Left lung (tissue), 10 donors: Measurements from ENCODE around the gene ARMS2. TPM values are rescaled to one million over a fixed set of nuclear protein-coding genes. Genes with fewer than 3 reads are reported as not detected.

Experiments used
- ATAC-seq: fragments of 200-7000 bp; cut with Tn5 transposase; one replicate; pipeline ENCODE4 v1.9.1; 2020; ENCODE audit warnings: moderate library complexity
- DNase-seq, 4 donors: peaks; one replicate each; pipeline ENCODE4 v3.0.0-alpha.2; 2013 to 2020
- H3K27ac ChIP-seq, 2 donors: fragments of 200-600 bp; sonication (generic) in 1 of 2; one replicate each; pipeline versions ENCODE4 v1.5.0 to v1.8.0; 2020 to 2021
- H3K27me3 ChIP-seq, 2 donors: fragments of 200-600 bp; sonication (generic) in 1 of 2; one replicate each; pipeline versions ENCODE4 v1.5.0 to v1.8.0; 2020 to 2021
- H3K36me3 ChIP-seq, 2 donors: fragments of 200-600 bp; sonication (generic) in 1 of 2; one replicate each; pipeline versions ENCODE4 v1.5.0 to v1.8.0; 2020 to 2021
- H3K4me1 ChIP-seq, 2 donors: fragments of 200-600 bp; one replicate each; pipeline ENCODE4 v1.8.0; 2021
- H3K4me3 ChIP-seq, 2 donors: fragments of 200-600 bp; sonication (generic) in 1 of 2; one replicate each; pipeline versions ENCODE4 v1.5.0 to v1.8.0; 2020 to 2021; ENCODE audit warnings: mild to moderate bottlenecking in 1 of 2
- H3K9me3 ChIP-seq, 2 donors: fragments of 200-600 bp; sonication (generic) in 1 of 2; one replicate each; pipeline versions ENCODE4 v1.5.0 to v1.8.0; 2020 to 2021
- CTCF ChIP-seq, 2 donors: fragments of 200-600 bp; sonication (generic) in 1 of 2; IDR thresholded peaks; one replicate each; pipeline versions ENCODE4 v1.5.0 to v1.8.0; 2021; ENCODE audit warnings: antibody characterized with exemption in 2 of 2
- intact Hi-C, 2 donors: fragments of 100-400 bp; cut with DNase I; formaldehyde crosslinking; loops; one replicate each; pipeline versions ENCODE4 v1.11.2 to v1.14.2; 2022
- polyA plus RNA-seq, 6 donors: library from polyadenylated mRNA; unstranded; fragments of 120-200 nt; gene quantifications; one replicate each; pipeline ENCODE4 v1.2.1, GENCODE V29; 2013; ENCODE audit not compliant: insufficient read length in 6 of 6
- total RNA-seq, 2 donors: library from RNA; stranded (reverse); fragmentation: NEBNext Ultra II Directional; extraction: Animal tissue kit (Norgen Biotek cat#: 25700); gene quantifications; one replicate each; pipeline ENCODE4 v1.2.1, GENCODE V29; 2021
- donor health status: DM: no; HTN: yes; CAD: no.
- donor health status: DM: no; HTN: no; CAD: no.

ARMS2 gene
- total and polyA plus RNA-seq, 8 donors = 0.24 TPM; not detected in 7

GRCh38 chr10:122498521-122498920 lies 44.1 kb downstream of the ARMS2 start:
- no peak for DNase-seq
- peaks cover 9 to 15% of the 10 kb centered on the region in 2 donors for H3K4me1 ChIP-seq
- peak overlapping the region in 1 of 2 donors; percentile 54 for H3K27ac ChIP-seq
- intact Hi-C loops = no loop called here
- H3K27me3 ChIP-seq = no peaks in the 10 kb centered on the region
- H3K9me3 ChIP-seq = no peaks in the 10 kb centered on the region
- no peaks in the 10 kb centered on the region for H3K36me3 ChIP-seq
- ATAC-seq = no peak
- no peak for TF ChIP-seq CTCF (IDR thresholded peaks at IDR 0.05)
- H3K4me3 ChIP-seq = no peak overlapping the region

- peak overlapping the region in 1 of 2 donors; percentile 54 for H3K27ac ChIP-seq
- H3K9me3 ChIP-seq = no peaks in the 10 kb centered on the region
- ATAC-seq (no peak), DNase-seq (no peak)
- no peaks in the 10 kb centered on the region for H3K36me3 ChIP-seq
- intact Hi-C loops = no loop called here
- no peak overlapping the region for H3K4me3 ChIP-seq
- TF ChIP-seq CTCF (IDR thresholded peaks at IDR 0.05) = no peak
- peaks cover 9 to 15% of the 10 kb centered on the region in 2 donors for H3K4me1 ChIP-seq
- no peaks in the 10 kb centered on the region for H3K27me3 ChIP-seq
Measured at GRCh38 chr10:122499012-122499411, 44.6 kb downstream of the ARMS2 start.

- Histone ChIP-seq H3K36me3 (no peaks in the 10 kb centered on the region), H3K27me3 (no peaks in the 10 kb centered on the region), H3K27ac (peak overlapping the region in 1 of 2 donors; percentile 54), H3K4me3 (no peak overlapping the region), H3K4me1 (peaks cover 9 to 15% of the 10 kb centered on the region in 2 donors), H3K9me3 (no peaks in the 10 kb centered on the region)
- intact Hi-C loops = no loop called here
- ATAC-seq (peak; percentile 52), DNase-seq (no peak)
- TF ChIP-seq CTCF (IDR thresholded peaks at IDR 0.05) = no peak
Measured at GRCh38 chr10:122499491-122499941, 45.1 kb downstream of the ARMS2 start.

GRCh38 chr10:122500194-122500593 lies 45.7 kb downstream of the ARMS2 start:
- ATAC-seq = no peak
- no peaks in the 10 kb centered on the region for H3K36me3 ChIP-seq
- no peak overlapping the region for H3K4me3 ChIP-seq
- no peak for TF ChIP-seq CTCF (IDR thresholded peaks at IDR 0.05)
- peaks cover 11 to 15% of the 10 kb centered on the region in 2 donors for H3K4me1 ChIP-seq
- H3K27me3 ChIP-seq = no peaks in the 10 kb centered on the region
- H3K9me3 ChIP-seq = no peaks in the 10 kb centered on the region
- no peak for DNase-seq
- no peak overlapping the region for H3K27ac ChIP-seq
- intact Hi-C loops = no loop called here

- Histone ChIP-seq H3K4me3 (no peak overlapping the region), H3K9me3 (no peaks in the 10 kb centered on the region), H3K27me3 (no peaks in the 10 kb centered on the region), H3K4me1 (peaks cover 5 to 10% of the 10 kb centered on the region in 2 donors), H3K27ac (no peak overlapping the region), H3K36me3 (no peaks in the 10 kb centered on the region)
- no peak for TF ChIP-seq CTCF (IDR thresholded peaks at IDR 0.05)
- intact Hi-C loops = no loop called here
- ATAC-seq = no peak
- DNase-seq = peak in 1 of 4 donors; percentile 26
Measured at GRCh38 chr10:122500726-122501125, 46.3 kb downstream of the ARMS2 start.
